ENCODE results near the gene BOD1L1. TPM values are rescaled to one million over a fixed set of nuclear protein-coding genes. Genes with fewer than 3 reads are reported as not detected.

The BOD1L1 gene
- total RNA-seq, 1 donor from 2014 or later: 55.2 TPM

GRCh38 chr4:13627178-13627605 is 333 bp downstream of the BOD1L1 start:
- ATAC-seq (no peak), DNase-seq (ENCODE audit: low spot score) (peak; percentile 68)
- intact Hi-C loops (cut with DNase I): no loop called here

- ATAC-seq (no peak), DNase-seq (ENCODE audit: low spot score) (no peak)
- intact Hi-C loops (cut with DNase I): no loop called here
Observed at GRCh38 chr4:13626492-13627177, 890 bp downstream of the BOD1L1 start.

- ATAC-seq (no peak), DNase-seq (ENCODE audit: low spot score) (no peak)
- intact Hi-C loops (cut with DNase I): no loop called here
Observed at GRCh38 chr4:13618212-13618806, 9.2 kb downstream of the BOD1L1 start.

- ATAC-seq: no peak
- DNase-seq (ENCODE audit: low spot score): no peak
- intact Hi-C loops (cut with DNase I): no loop called here
Observed at GRCh38 chr4:13617801-13618200, 9.7 kb downstream of the BOD1L1 start.

GRCh38 chr4:13616597-13616996 is 10.9 kb downstream of the BOD1L1 start:
- DNase-seq (ENCODE audit: low spot score) (no peak), ATAC-seq (no peak)
- intact Hi-C loops (cut with DNase I): no loop called here

- ATAC-seq: no peak
- intact Hi-C loops (cut with DNase I): no loop called here
- no peak for DNase-seq (ENCODE audit: low spot score)
Observed at GRCh38 chr4:13615161-13615560, 12.4 kb downstream of the BOD1L1 start.

GRCh38 chr4:13612569-13612968 is 15.0 kb downstream of the BOD1L1 start:
- ATAC-seq: no peak
- no peak for DNase-seq (ENCODE audit: low spot score)
- intact Hi-C loops (cut with DNase I): no loop called here

- DNase-seq (ENCODE audit: low spot score) (no peak), ATAC-seq (no peak)
- intact Hi-C loops (cut with DNase I): no loop called here
Observed at GRCh38 chr4:13611283-13611842, 16.2 kb downstream of the BOD1L1 start.

GRCh38 chr4:13605330-13605729 is 22.2 kb downstream of the BOD1L1 start:
- intact Hi-C loops (cut with DNase I): no loop called here
- ATAC-seq: no peak
- DNase-seq (ENCODE audit: low spot score): no peak

- intact Hi-C loops (cut with DNase I): no loop called here
- ATAC-seq: no peak
- DNase-seq (ENCODE audit: low spot score): no peak
Observed at GRCh38 chr4:13601848-13602247, 25.7 kb downstream of the BOD1L1 start.

GRCh38 chr4:13601048-13601447 is 26.5 kb downstream of the BOD1L1 start:
- ATAC-seq: peak; percentile 38
- no peak for DNase-seq (ENCODE audit: low spot score)
- intact Hi-C loops (cut with DNase I): no loop called here

- ATAC-seq: no peak
- no peak for DNase-seq (ENCODE audit: low spot score)
- intact Hi-C loops (cut with DNase I): no loop called here
Observed at GRCh38 chr4:13599159-13599558, 28.4 kb downstream of the BOD1L1 start.

- DNase-seq (ENCODE audit: low spot score): no peak
- no peak for ATAC-seq
- intact Hi-C loops (cut with DNase I): no loop called here
Observed at GRCh38 chr4:13597604-13598003, 29.9 kb downstream of the BOD1L1 start.

GRCh38 chr4:13597141-13597540 is 30.4 kb downstream of the BOD1L1 start:
- no peak for DNase-seq (ENCODE audit: low spot score)
- no peak for ATAC-seq
- intact Hi-C loops (cut with DNase I): no loop called here

GRCh38 chr4:13592220-13592619 is 35.3 kb downstream of the BOD1L1 start:
- DNase-seq (ENCODE audit: low spot score): no peak
- intact Hi-C loops (cut with DNase I): no loop called here
- no peak for ATAC-seq

- no peak for ATAC-seq
Observed at GRCh38 chr4:13590766-13591165, 36.8 kb downstream of the BOD1L1 start.

GRCh38 chr4:13588954-13589353 is 38.6 kb downstream of the BOD1L1 start:
- intact Hi-C loops (cut with DNase I): no loop called here
- no peak for DNase-seq (ENCODE audit: low spot score)
- no peak for ATAC-seq

More at GRCh38 chr4:13590766-13591165, 36.8 kb downstream of the BOD1L1 start:
- intact Hi-C loops (cut with DNase I): no loop called here
- DNase-seq (ENCODE audit: low spot score): no peak

GRCh38 chr4:13584481-13584880 is 43.0 kb downstream of the BOD1L1 start:
- intact Hi-C loops (cut with DNase I): no loop called here
- DNase-seq (ENCODE audit: low spot score): no peak
- no peak for ATAC-seq

- ATAC-seq (no peak), DNase-seq (ENCODE audit: low spot score) (no peak)
- intact Hi-C loops (cut with DNase I): no loop called here
Observed at GRCh38 chr4:13580036-13580435, 47.5 kb downstream of the BOD1L1 start.

- ATAC-seq (no peak), DNase-seq (ENCODE audit: low spot score) (no peak)
- intact Hi-C loops (cut with DNase I): no loop called here
Observed at GRCh38 chr4:13577660-13578059, 49.9 kb downstream of the BOD1L1 start.

- intact Hi-C loops (cut with DNase I): no loop called here
Observed at GRCh38 chr4:13570916-13571315, 56.6 kb downstream of the BOD1L1 start.

More at GRCh38 chr4:13570916-13571315, 56.6 kb downstream of the BOD1L1 start:
- no peak for ATAC-seq
- no peak for DNase-seq (ENCODE audit: low spot score)

Measured in sciatic nerve (tissue), 2 donors.